ENCODE results near the gene ADAMTS17. TPM values are rescaled to one million over a fixed set of nuclear protein-coding genes. Genes with fewer than 3 reads are reported as not detected.

The ADAMTS17 gene
- total RNA-seq, 1 donor from 2014 or later: 2.3 TPM

- intact Hi-C loops (cut with DNase I): no loop called here
- DNase-seq (ENCODE audit: low spot score) (no peak), ATAC-seq (peak; percentile 15)
These were observed 172.0 kb downstream of the ADAMTS17 start for GRCh38 chr15:100169615-100170290.

DNA sequence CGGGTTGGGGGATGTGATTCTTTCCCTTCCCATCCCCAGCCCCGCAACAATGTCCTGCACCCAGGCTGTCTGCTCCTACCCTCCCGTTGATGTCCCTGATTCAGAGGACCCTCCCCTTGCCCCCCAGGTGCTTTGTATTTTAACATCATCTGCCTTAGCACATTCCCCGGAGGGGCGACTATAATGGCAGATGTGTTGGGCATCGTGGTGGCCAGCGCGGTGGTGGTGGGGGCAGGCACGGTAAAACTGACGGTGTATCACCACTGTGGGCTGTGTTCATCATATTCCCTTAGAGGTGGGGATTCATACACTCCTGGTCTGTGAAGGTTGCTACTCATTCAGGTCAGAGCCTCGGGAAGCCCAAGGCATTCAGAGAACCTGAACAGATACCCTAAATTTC, 173.0 kb downstream of the ADAMTS17 start:
- intact Hi-C loops (cut with DNase I): no loop called here
- DNase-seq (ENCODE audit: low spot score) (no peak), ATAC-seq (no peak)

DNA sequence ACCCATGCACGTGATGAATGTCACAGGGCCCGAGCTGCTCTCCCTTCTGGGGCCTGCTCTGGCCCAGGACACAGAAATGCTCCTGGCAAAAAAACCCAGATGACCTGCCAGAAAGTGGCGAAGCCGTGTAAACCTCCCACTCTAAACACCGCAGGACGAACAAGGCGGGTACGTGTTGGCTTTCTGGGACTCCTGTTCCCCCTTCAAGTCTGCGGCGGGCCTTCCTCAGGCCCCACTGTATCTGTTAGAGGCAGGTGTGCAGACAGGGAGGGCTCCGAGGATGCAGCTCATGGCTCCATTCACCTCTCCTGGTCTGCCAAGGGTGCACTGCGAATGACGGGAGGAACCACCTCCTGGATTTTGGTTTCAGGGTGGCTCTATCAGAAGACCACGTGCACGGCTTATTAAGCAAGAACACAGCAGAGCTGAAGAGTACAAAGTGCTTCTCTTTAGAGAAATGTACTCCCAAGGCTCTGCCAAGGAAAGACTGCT, 173.8 kb downstream of the ADAMTS17 start:
- ATAC-seq: no peak
- intact Hi-C loops (cut with DNase I): no loop called here
- no peak for DNase-seq (ENCODE audit: low spot score)

GRCh38 chr15:100166313-100166712, 175.5 kb downstream of the ADAMTS17 start:
- DNase-seq (ENCODE audit: low spot score): no peak
- intact Hi-C loops (cut with DNase I): no loop called here
- ATAC-seq: no peak

- DNase-seq (ENCODE audit: low spot score): no peak
- intact Hi-C loops (cut with DNase I): no loop called here
- ATAC-seq: no peak
These were observed 177.8 kb downstream of the ADAMTS17 start for GRCh38 chr15:100163961-100164360.

DNA sequence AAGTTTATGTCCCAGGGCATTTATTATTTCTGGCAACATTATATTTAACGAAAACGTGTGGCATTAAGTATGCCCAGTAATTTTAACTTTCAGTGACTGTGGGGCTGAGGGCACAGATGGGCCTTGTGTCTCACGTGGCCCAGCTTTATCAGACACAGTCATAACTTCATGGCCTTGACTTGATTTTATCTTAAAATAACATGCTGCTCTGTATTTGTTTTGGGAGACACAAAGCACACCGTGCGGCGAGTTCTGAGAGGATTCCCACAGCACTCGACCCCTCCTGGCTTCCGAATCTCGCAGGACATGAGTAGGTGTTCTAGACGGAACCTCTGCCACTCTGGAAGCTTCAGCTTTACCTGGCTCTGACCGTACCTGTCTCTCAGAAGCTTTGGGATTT, 180.8 kb downstream of the ADAMTS17 start:
- DNase-seq (ENCODE audit: low spot score): no peak
- ATAC-seq: no peak
- intact Hi-C loops (cut with DNase I): no loop called here

DNA sequence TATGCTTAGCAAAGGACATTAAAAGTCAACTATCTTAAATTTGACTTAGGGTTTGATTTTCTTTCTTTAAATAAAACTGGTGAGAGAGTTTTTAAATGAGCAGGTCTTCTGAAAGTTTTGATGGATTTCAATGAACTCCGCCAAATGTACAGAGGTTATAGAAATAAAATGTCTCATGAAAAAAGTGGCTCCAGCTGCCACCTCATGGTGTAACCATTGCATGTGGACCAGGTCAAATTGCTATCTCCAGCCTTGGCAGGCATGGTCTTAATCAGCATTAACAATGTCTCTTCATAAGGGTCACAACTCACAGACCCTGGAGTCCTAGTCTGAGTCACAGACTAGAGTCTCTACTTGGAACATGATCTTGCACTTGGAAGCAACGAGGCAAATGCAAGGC, 182.3 kb downstream of the ADAMTS17 start:
- intact Hi-C loops (cut with DNase I): no loop called here
- ATAC-seq (no peak), DNase-seq (ENCODE audit: low spot score) (no peak)

DNA sequence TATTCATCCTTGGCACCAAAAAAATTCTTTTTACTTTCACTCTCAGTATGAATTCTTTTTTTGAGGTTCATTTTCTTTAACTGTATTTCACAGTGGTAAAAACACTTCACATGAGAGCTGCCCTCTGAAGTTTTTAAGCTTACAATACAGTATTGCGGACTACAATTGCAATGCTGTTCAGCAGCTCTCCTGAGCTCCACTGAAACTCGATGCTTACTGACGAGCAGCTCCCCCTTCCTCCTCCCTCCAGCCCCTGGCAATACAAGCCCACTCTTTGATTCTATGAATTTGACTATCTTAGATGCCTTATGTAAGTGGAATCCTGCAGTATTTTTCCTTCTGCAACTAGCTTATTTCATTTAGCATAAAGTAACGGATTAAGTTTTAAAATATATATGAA, 183.4 kb downstream of the ADAMTS17 start:
- DNase-seq (ENCODE audit: low spot score) (no peak), ATAC-seq (no peak)
- intact Hi-C loops (cut with DNase I): no loop called here

- no peak for ATAC-seq
- intact Hi-C loops (cut with DNase I): no loop called here
- no peak for DNase-seq (ENCODE audit: low spot score)
These were observed 185.6 kb downstream of the ADAMTS17 start for GRCh38 chr15:100156201-100156600.

GRCh38 chr15:100154338-100154737, 187.4 kb downstream of the ADAMTS17 start:
- intact Hi-C loops (cut with DNase I): no loop called here
- ATAC-seq (no peak), DNase-seq (ENCODE audit: low spot score) (no peak)

GRCh38 chr15:100152463-100152862, 189.3 kb downstream of the ADAMTS17 start:
- intact Hi-C loops (cut with DNase I): no loop called here
- no peak for DNase-seq (ENCODE audit: low spot score)
- no peak for ATAC-seq

- DNase-seq (ENCODE audit: low spot score) (no peak), ATAC-seq (no peak)
- intact Hi-C loops (cut with DNase I): no loop called here
These were observed 190.9 kb downstream of the ADAMTS17 start for GRCh38 chr15:100150906-100151305.

DNA sequence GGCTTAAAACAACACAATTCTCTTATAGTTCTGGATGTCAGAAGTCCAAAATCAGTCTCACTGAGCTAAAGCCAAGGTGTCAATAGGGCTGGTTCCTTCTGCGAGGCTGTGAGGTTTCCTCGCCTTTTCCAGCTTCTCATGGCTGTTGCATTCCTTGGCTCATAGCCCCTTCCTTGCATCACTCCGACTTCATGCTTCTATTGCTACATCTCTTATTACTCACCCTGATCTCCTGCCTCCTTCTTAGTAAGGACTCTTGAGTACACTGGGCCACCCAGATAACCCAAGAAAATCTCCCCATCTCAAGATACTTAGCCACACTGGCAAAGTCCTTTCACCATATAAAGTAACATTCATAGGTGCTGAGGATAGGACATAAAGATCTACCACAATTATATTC, 193.9 kb downstream of the ADAMTS17 start:
- ATAC-seq (no peak), DNase-seq (ENCODE audit: low spot score) (no peak)
- intact Hi-C loops (cut with DNase I): no loop called here

- DNase-seq (ENCODE audit: low spot score) (no peak), ATAC-seq (no peak)
- intact Hi-C loops (cut with DNase I): no loop called here
These were observed 198.4 kb downstream of the ADAMTS17 start for GRCh38 chr15:100143378-100143777.

DNA sequence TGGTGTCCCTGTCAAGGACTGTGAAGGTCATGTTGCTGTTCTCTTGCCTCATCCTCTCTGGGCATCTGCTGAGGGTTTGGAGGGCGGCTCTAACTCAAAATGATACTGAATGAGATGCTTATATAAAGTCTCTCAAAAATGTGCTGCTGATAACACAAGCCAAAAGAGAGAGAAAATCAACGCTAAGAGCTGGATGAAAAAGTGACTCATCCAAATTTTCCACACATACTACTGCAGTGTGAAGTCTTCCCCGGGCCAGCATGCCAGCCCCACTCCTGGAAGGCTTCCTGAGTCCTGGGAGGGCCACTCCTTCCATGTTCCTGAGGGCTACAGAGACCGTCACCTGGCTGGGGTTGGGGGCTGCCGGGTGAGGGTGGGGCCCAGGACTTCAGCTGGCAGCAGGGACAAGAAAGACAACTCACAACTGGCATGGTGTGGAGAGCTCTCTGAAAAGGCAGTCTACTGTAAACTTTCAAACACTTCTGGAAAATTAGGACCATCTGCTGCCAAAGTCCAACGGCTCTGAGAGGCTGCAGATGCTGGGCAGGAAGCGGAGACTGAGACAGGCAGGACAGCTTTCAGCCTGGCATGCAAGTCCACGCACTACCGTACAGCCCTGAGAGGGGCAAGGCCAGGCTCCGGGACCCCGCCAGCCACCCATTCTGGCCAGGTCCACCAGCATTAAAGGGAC, 200.3 kb downstream of the ADAMTS17 start:
- no peak for DNase-seq (ENCODE audit: low spot score)
- intact Hi-C loops (cut with DNase I): no loop called here
- ATAC-seq: no peak

GRCh38 chr15:100140527-100141308, 201.1 kb downstream of the ADAMTS17 start:
- DNase-seq (ENCODE audit: low spot score) (no peak), ATAC-seq (no peak)
- intact Hi-C loops (cut with DNase I): no loop called here

DNA sequence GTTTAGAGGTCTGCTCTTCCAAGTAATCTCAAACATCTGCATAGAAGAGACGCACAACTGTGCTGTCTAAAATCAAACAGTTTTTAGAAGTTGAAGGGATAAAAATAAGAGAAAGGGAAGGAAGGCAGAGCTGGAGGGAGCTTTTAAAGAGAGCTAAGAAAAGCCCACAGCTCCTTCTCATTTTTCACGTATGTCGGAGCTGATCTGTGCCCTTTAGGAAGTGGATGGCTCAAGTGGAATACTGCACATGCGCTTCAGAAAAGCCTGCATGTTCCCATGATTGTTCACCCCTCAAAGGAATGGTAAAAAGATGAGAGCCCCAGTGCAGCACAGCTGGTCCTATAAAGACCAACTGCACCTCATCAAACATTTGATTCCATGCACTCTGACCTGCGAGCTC, 207.2 kb downstream of the ADAMTS17 start:
- no peak for ATAC-seq
- intact Hi-C loops (cut with DNase I): no loop called here
- DNase-seq (ENCODE audit: low spot score): no peak

- intact Hi-C loops (cut with DNase I): no loop called here
- no peak for DNase-seq (ENCODE audit: low spot score)
- peak; percentile 75 for ATAC-seq
These were observed 207.6 kb downstream of the ADAMTS17 start for GRCh38 chr15:100134089-100134583.

DNA sequence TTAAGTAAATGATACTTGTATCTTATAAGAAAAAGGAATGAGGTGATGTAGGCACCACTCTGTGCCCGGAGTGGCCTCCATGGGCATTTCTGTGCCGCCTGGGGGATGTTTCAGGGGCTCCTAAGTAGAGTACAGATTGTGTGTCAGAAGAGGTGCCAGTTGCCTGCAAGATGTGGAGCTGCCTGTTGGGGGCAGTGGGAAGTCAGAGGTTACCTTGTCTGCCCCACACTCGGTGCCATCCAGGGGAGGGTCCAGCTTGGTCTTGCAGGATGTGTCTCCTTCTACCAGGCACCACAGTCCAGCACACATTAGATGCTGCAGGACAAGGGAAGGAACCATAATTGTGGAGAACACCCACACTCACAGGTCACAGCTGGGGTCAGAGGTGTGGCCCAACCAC, 208.8 kb downstream of the ADAMTS17 start:
- ATAC-seq (no peak), DNase-seq (ENCODE audit: low spot score) (no peak)
- intact Hi-C loops (cut with DNase I): no loop called here

DNA sequence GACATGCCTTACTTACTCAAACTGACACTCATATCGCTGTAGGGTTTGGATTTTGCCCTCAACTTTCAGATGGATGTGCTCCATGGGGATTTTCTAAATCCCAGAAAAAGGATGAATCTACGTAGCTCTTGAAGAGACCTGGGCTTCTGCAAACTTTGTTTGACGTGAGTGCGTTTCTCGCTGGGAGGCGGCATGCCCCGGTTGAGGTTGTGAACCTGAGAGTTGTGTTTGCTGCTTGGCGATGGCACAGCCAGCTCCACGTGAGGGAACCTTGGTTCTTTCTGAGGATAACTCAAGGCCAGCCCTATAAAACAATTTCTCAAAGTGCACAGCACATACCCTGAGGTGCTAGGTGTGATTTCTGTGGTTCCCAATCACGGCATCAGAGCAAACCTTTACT, 209.5 kb downstream of the ADAMTS17 start:
- DNase-seq (ENCODE audit: low spot score) (no peak), ATAC-seq (no peak)
- intact Hi-C loops (cut with DNase I): no loop called here
